ENCODE results near the gene KDM4B. TPM values are rescaled to one million over a fixed set of nuclear protein-coding genes. Genes with fewer than 3 reads are reported as not detected.

Gene KDM4B
- total RNA-seq, 1 experiment from 2014 or later = 43.7 TPM

GRCh38 chr19:4969772-4970531 lies 1.0 kb downstream of the KDM4B start:
- WGBS (ENCODE audit: extremely low coverage, insufficient read length, low lambda C conversion rate) = no CpG with 5 or more reads among the region's 25 CpGs
- H3K4me3 Mint-ChIP-seq = peak overlapping the region; percentile 88 to 97

More at GRCh38 chr19:4969772-4970531, 1.0 kb downstream of the KDM4B start:
- Histone ChIP-seq H2BK15ac (ENCODE audit: low read depth, low read length) (no peak overlapping the region), H3K4ac (ENCODE audit: low read depth, low read length) (no peak overlapping the region), H3K27me3 (ENCODE audit: insufficient read depth, low read length) (no peaks in the 10 kb centered on the region), H2AFZ (ENCODE audit: low read length) (no peak overlapping the region), H3K79me1 (ENCODE audit: insufficient read depth, low read depth, low read length, poor library complexity, severe bottlenecking) (no peaks in the 10 kb centered on the region), H3K56ac (ENCODE audit: insufficient read length, low read depth, low read length) (no peak overlapping the region), H3K14ac (ENCODE audit: insufficient read depth, low read length) (no peak overlapping the region), H2BK120ac (ENCODE audit: low read depth, low read length, poor library complexity, severe bottlenecking) (no peak overlapping the region), H3K4me2 (ENCODE audit: insufficient read depth, insufficient read length, low read length) (peak overlapping the region; percentile 72), H2BK5ac (ENCODE audit: insufficient read length, low read length) (no peak overlapping the region), H3K9ac (ENCODE audit: extremely low read depth, insufficient read length, low read length) (no peak overlapping the region), H3T11ph (ENCODE audit: low read length) (no peak overlapping the region), H4K8ac (replicated peaks; ENCODE audit: insufficient read length, low read depth, low read length) (no peak overlapping the region), H4K5ac (ENCODE audit: insufficient read length, low read depth, low read length) (no peak overlapping the region), H3K23ac (ENCODE audit: insufficient read length, low read depth, low read length) (no peak overlapping the region), H2AK5ac (ENCODE audit: insufficient read length, low read length) (no peak overlapping the region), H3K4me1 (ENCODE audit: insufficient read depth, low read length) (no peaks in the 10 kb centered on the region), H3K9me3 (ENCODE audit: control insufficient read depth, low read depth, low read length) (no peaks in the 10 kb centered on the region), H2BK12ac (ENCODE audit: insufficient read length, low read depth, low read length) (no peak overlapping the region), H3K27ac (ENCODE audit: insufficient read length, low read depth, low read length) (no peak overlapping the region), H3K23me2 (ENCODE audit: insufficient read length, low read depth, low read length, poor library complexity, severe bottlenecking) (peaks cover 12% of the 10 kb centered on the region), H4K91ac (ENCODE audit: insufficient read length, low read depth, low read length) (no peak overlapping the region), H3K79me2 (ENCODE audit: insufficient read depth, low read length) (peaks cover 7% of the 10 kb centered on the region; the same call in 1 of the 2 replicates), H3K18ac (ENCODE audit: insufficient read length, low read depth, low read length) (no peak overlapping the region), H4K20me1 (ENCODE audit: control insufficient read depth, insufficient read depth, insufficient read length) (peaks cover 2% of the 10 kb centered on the region), H2BK20ac (ENCODE audit: low read depth, low read length, poor library complexity, severe bottlenecking) (no peak overlapping the region)
- peaks cover 35 to 46% of the 10 kb centered on the region in 2 experiments for H3K4me1 Mint-ChIP-seq
- peaks cover 0 to 11% (median 0%) of the 10 kb centered on the region in 3 experiments; a peak in 5 of 7 replicates for H3K36me3 Mint-ChIP-seq (ENCODE audit: insufficient read depth in 1 of 3, low read depth in 3 of 3)
- no peaks in the 10 kb centered on the region; a peak in 1 of 5 replicates for H3K9me3 Mint-ChIP-seq
- H3K27me3 Mint-ChIP-seq (ENCODE audit: low read depth) = peaks cover 5% of the 10 kb centered on the region
- DNase-seq = no peak
- peak overlapping the region in 1 of 3 experiments; percentile 85; a peak in 3 of 7 replicates for H3K27ac Mint-ChIP-seq
- TF ChIP-seq, protein P1, sequence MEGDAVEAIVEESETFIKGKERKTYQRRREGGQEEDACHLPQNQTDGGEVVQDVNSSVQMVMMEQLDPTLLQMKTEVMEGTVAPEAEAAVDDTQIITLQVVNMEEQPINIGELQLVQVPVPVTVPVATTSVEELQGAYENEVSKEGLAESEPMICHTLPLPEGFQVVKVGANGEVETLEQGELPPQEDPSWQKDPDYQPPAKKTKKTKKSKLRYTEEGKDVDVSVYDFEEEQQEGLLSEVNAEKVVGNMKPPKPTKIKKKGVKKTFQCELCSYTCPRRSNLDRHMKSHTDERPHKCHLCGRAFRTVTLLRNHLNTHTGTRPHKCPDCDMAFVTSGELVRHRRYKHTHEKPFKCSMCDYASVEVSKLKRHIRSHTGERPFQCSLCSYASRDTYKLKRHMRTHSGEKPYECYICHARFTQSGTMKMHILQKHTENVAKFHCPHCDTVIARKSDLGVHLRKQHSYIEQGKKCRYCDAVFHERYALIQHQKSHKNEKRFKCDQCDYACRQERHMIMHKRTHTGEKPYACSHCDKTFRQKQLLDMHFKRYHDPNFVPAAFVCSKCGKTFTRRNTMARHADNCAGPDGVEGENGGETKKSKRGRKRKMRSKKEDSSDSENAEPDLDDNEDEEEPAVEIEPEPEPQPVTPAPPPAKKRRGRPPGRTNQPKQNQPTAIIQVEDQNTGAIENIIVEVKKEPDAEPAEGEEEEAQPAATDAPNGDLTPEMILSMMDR (conservative IDR thresholded peaks at IDR 0.05) = no peak
